ENCODE measurements around the gene CCDC38. TPM values are rescaled to one million over a fixed set of nuclear protein-coding genes. Genes with fewer than 3 reads are reported as not detected.

Gene CCDC38
- total and polyA plus RNA-seq, 4 donors, result 0.46 to 1.4 (median 0.93) TPM

DNA sequence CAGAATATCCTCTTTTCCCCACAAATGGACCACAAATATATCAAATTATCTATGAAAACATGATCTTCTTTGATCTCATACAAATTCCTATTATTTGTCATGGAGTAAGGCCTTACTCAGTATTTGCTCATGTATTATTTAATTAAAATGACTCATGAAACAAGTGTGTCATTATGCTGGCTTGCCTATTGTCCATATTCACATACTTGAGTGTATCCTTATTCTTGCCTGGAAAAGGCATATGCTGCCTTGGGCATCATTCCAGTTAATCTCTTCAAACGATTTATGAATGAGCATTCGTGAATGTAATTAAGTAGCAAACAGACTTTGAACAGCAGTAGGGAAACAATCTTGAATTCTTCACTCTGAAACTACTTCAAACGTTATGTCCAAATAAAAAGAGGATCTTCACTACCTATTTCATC is 106.2 kb downstream of the CCDC38 start:
- no peaks in the 10 kb centered on the region for H3K36me3 ChIP-seq (ENCODE audit: control insufficient read depth in 4 of 4, insufficient read depth in 3 of 4, low read depth in 1 of 4, low read length in 3 of 4)
- H3K4me3 ChIP-seq (ENCODE audit: low read depth in 1 of 3, low read length in 3 of 3), result no peak overlapping the region
- H3K9me3 ChIP-seq (ENCODE audit: control insufficient read depth in 4 of 4, low read length in 3 of 4), result no peaks in the 10 kb centered on the region
- H3K27ac ChIP-seq (ENCODE audit: low read depth in 1 of 2, low read length in 2 of 2), result no peak overlapping the region
- TF ChIP-seq, protein P1, sequence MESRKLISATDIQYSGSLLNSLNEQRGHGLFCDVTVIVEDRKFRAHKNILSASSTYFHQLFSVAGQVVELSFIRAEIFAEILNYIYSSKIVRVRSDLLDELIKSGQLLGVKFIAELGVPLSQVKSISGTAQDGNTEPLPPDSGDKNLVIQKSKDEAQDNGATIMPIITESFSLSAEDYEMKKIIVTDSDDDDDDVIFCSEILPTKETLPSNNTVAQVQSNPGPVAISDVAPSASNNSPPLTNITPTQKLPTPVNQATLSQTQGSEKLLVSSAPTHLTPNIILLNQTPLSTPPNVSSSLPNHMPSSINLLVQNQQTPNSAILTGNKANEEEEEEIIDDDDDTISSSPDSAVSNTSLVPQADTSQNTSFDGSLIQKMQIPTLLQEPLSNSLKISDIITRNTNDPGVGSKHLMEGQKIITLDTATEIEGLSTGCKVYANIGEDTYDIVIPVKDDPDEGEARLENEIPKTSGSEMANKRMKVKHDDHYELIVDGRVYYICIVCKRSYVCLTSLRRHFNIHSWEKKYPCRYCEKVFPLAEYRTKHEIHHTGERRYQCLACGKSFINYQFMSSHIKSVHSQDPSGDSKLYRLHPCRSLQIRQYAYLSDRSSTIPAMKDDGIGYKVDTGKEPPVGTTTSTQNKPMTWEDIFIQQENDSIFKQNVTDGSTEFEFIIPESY (IDR thresholded peaks at IDR 0.05), result no peak
- no peak for TF ChIP-seq YY1 (IDR thresholded peaks at IDR 0.05)
- TF ChIP-seq FOXA1 (IDR thresholded peaks at IDR 0.05), result no peak
- no peak for TF ChIP-seq RXRA (IDR thresholded peaks at IDR 0.05)
- no peak for TF ChIP-seq CTCF (IDR thresholded peaks at IDR 0.05; ENCODE audit: low read depth, low read length, missing input control)
- TF ChIP-seq, protein P2, sequence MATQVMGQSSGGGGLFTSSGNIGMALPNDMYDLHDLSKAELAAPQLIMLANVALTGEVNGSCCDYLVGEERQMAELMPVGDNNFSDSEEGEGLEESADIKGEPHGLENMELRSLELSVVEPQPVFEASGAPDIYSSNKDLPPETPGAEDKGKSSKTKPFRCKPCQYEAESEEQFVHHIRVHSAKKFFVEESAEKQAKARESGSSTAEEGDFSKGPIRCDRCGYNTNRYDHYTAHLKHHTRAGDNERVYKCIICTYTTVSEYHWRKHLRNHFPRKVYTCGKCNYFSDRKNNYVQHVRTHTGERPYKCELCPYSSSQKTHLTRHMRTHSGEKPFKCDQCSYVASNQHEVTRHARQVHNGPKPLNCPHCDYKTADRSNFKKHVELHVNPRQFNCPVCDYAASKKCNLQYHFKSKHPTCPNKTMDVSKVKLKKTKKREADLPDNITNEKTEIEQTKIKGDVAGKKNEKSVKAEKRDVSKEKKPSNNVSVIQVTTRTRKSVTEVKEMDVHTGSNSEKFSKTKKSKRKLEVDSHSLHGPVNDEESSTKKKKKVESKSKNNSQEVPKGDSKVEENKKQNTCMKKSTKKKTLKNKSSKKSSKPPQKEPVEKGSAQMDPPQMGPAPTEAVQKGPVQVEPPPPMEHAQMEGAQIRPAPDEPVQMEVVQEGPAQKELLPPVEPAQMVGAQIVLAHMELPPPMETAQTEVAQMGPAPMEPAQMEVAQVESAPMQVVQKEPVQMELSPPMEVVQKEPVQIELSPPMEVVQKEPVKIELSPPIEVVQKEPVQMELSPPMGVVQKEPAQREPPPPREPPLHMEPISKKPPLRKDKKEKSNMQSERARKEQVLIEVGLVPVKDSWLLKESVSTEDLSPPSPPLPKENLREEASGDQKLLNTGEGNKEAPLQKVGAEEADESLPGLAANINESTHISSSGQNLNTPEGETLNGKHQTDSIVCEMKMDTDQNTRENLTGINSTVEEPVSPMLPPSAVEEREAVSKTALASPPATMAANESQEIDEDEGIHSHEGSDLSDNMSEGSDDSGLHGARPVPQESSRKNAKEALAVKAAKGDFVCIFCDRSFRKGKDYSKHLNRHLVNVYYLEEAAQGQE (IDR thresholded peaks at IDR 0.05), result no peak
- WGBS, result 39% methylated on average over 3 of the region's 3 CpGs
- H3K27me3 ChIP-seq (ENCODE audit: control insufficient read depth in 4 of 4, insufficient read depth in 4 of 4, low read length in 3 of 4), result no peaks in the 10 kb centered on the region
- peaks cover 1 to 18% (median 13%) of the 10 kb centered on the region in 4 donors for H3K4me1 ChIP-seq (ENCODE audit: control insufficient read depth in 4 of 4, insufficient read depth in 4 of 4, low read length in 3 of 4)
- H3K9ac ChIP-seq (ENCODE audit: low read depth in 1 of 2, low read length in 2 of 2), result no peak overlapping the region
- DNase-seq (ENCODE audit: low spot score), result no peak

- Histone ChIP-seq H3K27ac (ENCODE audit: low read depth in 1 of 2, low read length in 2 of 2) (no peak overlapping the region), H3K4me3 (ENCODE audit: low read depth in 1 of 3, low read length in 3 of 3) (no peak overlapping the region), H3K9me3 (ENCODE audit: control insufficient read depth in 4 of 4, low read length in 3 of 4) (no peaks in the 10 kb centered on the region), H3K27me3 (ENCODE audit: control insufficient read depth in 4 of 4, insufficient read depth in 4 of 4, low read length in 3 of 4) (no peaks in the 10 kb centered on the region), H3K4me1 (ENCODE audit: control insufficient read depth in 4 of 4, insufficient read depth in 4 of 4, low read length in 3 of 4) (peaks cover 4 to 21% (median 18%) of the 10 kb centered on the region in 4 donors), H3K36me3 (ENCODE audit: control insufficient read depth in 4 of 4, insufficient read depth in 3 of 4, low read depth in 1 of 4, low read length in 3 of 4) (no peaks in the 10 kb centered on the region), H3K9ac (ENCODE audit: low read depth in 1 of 2, low read length in 2 of 2) (no peak overlapping the region)
- WGBS, result 93% methylated on average over 1 of the region's 1 CpG
- DNase-seq (ENCODE audit: low spot score), result no peak
- TF ChIP-seq RAD21 (IDR thresholded peaks at IDR 0.05) (no peak), NR2F2 (IDR thresholded peaks at IDR 0.05) (no peak), JUND (IDR thresholded peaks at IDR 0.05) (no peak), FOXA2 (IDR thresholded peaks at IDR 0.05) (no peak), HNF4A (conservative IDR thresholded peaks at IDR 0.05) (no peak), SP1 (IDR thresholded peaks at IDR 0.05) (no peak), EGR1 (IDR thresholded peaks at IDR 0.05; ENCODE audit: low read depth in 2 of 2) (no peak), RXRA (IDR thresholded peaks at IDR 0.05) (no peak), GABPA (IDR thresholded peaks at IDR 0.05 in 1 of 2, conservative IDR thresholded peaks at IDR 0.05 in 1 of 2) (no peak)
- TF ChIP-seq, protein P3, sequence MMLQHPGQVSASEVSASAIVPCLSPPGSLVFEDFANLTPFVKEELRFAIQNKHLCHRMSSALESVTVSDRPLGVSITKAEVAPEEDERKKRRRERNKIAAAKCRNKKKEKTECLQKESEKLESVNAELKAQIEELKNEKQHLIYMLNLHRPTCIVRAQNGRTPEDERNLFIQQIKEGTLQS (IDR thresholded peaks at IDR 0.05), result no peak
- TF ChIP-seq, protein P2 (IDR thresholded peaks at IDR 0.05), result no peak
- TF ChIP-seq, protein P4, sequence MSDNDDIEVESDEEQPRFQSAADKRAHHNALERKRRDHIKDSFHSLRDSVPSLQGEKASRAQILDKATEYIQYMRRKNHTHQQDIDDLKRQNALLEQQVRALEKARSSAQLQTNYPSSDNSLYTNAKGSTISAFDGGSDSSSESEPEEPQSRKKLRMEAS (IDR thresholded peaks at IDR 0.05), result no peak
- TF ChIP-seq, protein P1 (IDR thresholded peaks at IDR 0.05), result no peak
Observed at GRCh38 chr12:95834572-95834971, 107.8 kb downstream of the CCDC38 start.
